GM12892 (cell line): ENCODE measurements around the gene OR2V1.

Experiments used
- POLR2A ChIP-seq: IDR thresholded peaks from 2 replicates; pipeline ENCODE4 v1.6.1; 2011; ENCODE audit warnings: low read depth, low read length, control low read depth
- POLR2AphosphoS5 ChIP-seq: IDR thresholded peaks from 2 replicates; pipeline ENCODE4 v1.6.1; 2011; ENCODE audit warnings: low read depth, low read length, control low read depth
- TAF1 ChIP-seq: IDR thresholded peaks from 2 replicates; pipeline ENCODE4 v1.6.1; 2011; ENCODE audit warnings: low read depth, mild to moderate bottlenecking, control low read depth, low read length, borderline replicate concordance

- TF ChIP-seq POLR2A (no peak), TAF1 (no peak), POLR2AphosphoS5 (no peak)
Observed at GRCh38 chr5:181114284-181114843, 16.6 kb downstream of the OR2V1 start.
